GM18907 (cell line): ENCODE results near the gene AHDC1.

Experiments used
- ATAC-seq: cut with Tn5 transposase; IDR thresholded peaks from one replicate; pipeline ENCODE4 v1.9.1; 2021; ENCODE audit warnings: mild to moderate bottlenecking, moderate library complexity; ENCODE audit not compliant: unreplicated experiment

The AHDC1 gene

GRCh38 chr1:27567146-27567526, 36.8 kb downstream of the AHDC1 start:
- ATAC-seq: no peak

GRCh38 chr1:27566462-27567145, 37.3 kb downstream of the AHDC1 start:
- ATAC-seq: no peak

- no peak for ATAC-seq
Measured at GRCh38 chr1:27564710-27565649, 39.0 kb downstream of the AHDC1 start.

GRCh38 chr1:27563591-27564471, 40.1 kb downstream of the AHDC1 start:
- no peak for ATAC-seq

GRCh38 chr1:27563341-27563590, 40.7 kb downstream of the AHDC1 start:
- ATAC-seq: no peak

GRCh38 chr1:27562534-27563340, 41.2 kb downstream of the AHDC1 start:
- no peak for ATAC-seq

- no peak for ATAC-seq
Measured at GRCh38 chr1:27562021-27562420, 41.9 kb downstream of the AHDC1 start.

- no peak for ATAC-seq
Measured at GRCh38 chr1:27561124-27561899, 42.6 kb downstream of the AHDC1 start.

GRCh38 chr1:27560268-27561123, 43.4 kb downstream of the AHDC1 start:
- ATAC-seq: no peak

- no peak for ATAC-seq
Measured at GRCh38 chr1:27559466-27560030, 44.4 kb downstream of the AHDC1 start.

GRCh38 chr1:27557596-27558340, 46.2 kb downstream of the AHDC1 start:
- ATAC-seq: no peak

- ATAC-seq: no peak
Measured at GRCh38 chr1:27556781-27557595, 47.0 kb downstream of the AHDC1 start.

GRCh38 chr1:27556435-27556780, 47.5 kb downstream of the AHDC1 start:
- ATAC-seq: no peak

- ATAC-seq: no peak
Measured at GRCh38 chr1:27555700-27556424, 48.1 kb downstream of the AHDC1 start.

GRCh38 chr1:27554759-27555699, 48.9 kb downstream of the AHDC1 start:
- ATAC-seq: no peak
